Neuronal stem cell (in vitro differentiated cells): ENCODE results near the gene SOX13.

Experiments
- DNase-seq: peaks from one replicate; pipeline ENCODE4 v3.0.0-alpha.2; 2013; ENCODE audit warnings: low spot score
- H2AFZ ChIP-seq: one replicate; pipeline ENCODE4 v1.6.1; 2013; ENCODE audit warnings: mild to moderate bottlenecking, low read length, inconsistent platforms
- H2AK5ac ChIP-seq: 2 replicates; pipeline ENCODE4 v1.6.1; 2013; ENCODE audit warnings: low read depth, mild to moderate bottlenecking, inconsistent platforms, low read length, moderate library complexity, mixed read lengths
- H2BK120ac ChIP-seq: 2 replicates; pipeline ENCODE4 v1.6.1; 2013; ENCODE audit warnings: low read depth, mild to moderate bottlenecking, inconsistent platforms, low read length, moderate library complexity, mixed read lengths
- H2BK12ac ChIP-seq: one replicate; pipeline ENCODE4 v1.6.1; 2013; ENCODE audit warnings: low read length, inconsistent platforms
- H2BK15ac ChIP-seq: 2 replicates; pipeline ENCODE4 v1.6.1; 2013; ENCODE audit warnings: mild to moderate bottlenecking, low read length, inconsistent platforms, mixed read lengths
- H2BK5ac ChIP-seq: one replicate; pipeline ENCODE4 v1.6.1; 2013; ENCODE audit warnings: inconsistent platforms, mild to moderate bottlenecking, low read length, moderate library complexity
- H3K14ac ChIP-seq: one replicate; pipeline ENCODE4 v1.6.1; 2013; ENCODE audit warnings: low read length, inconsistent platforms
- H3K18ac ChIP-seq: 2 replicates; pipeline ENCODE4 v1.6.1; 2013; ENCODE audit warnings: low read length, inconsistent platforms
- H3K23ac ChIP-seq: 2 replicates; pipeline ENCODE4 v1.6.1; 2013; ENCODE audit warnings: low read depth, mild to moderate bottlenecking, mixed read lengths, low read length, inconsistent platforms; ENCODE audit not compliant: poor library complexity
- H3K27ac ChIP-seq: replicated peaks from 3 replicates; pipeline ENCODE4 v1.5.1; 2013; ENCODE audit warnings: low read length, inconsistent platforms
- H3K27me3 ChIP-seq, 3 experiments: 2 replicates each; pipeline ENCODE4 v1.6.1; 2013; ENCODE audit warnings: low read length in 3 of 3, mild to moderate bottlenecking in 2 of 3, inconsistent platforms in 1 of 3, low read depth in 1 of 3, mixed read lengths in 1 of 3, moderate library complexity in 1 of 3; ENCODE audit not compliant: control insufficient read depth in 3 of 3, insufficient read depth in 3 of 3
- H3K36me3 ChIP-seq, 2 donors: replicated peaks in 1 of 2; 2 replicates each; pipeline ENCODE4 v1.6.1; 2013; ENCODE audit warnings: low read length in 2 of 2; ENCODE audit not compliant: control insufficient read depth in 2 of 2, insufficient read depth in 2 of 2
- H3K4ac ChIP-seq: 2 replicates; pipeline ENCODE4 v1.6.1; 2013; ENCODE audit warnings: inconsistent platforms, mild to moderate bottlenecking, low read length, moderate library complexity
- H3K4me1 ChIP-seq, 2 donors: 1 replicate in 1 of 2; 2 replicates in 1 of 2; pipeline ENCODE4 v1.6.1; 2013; ENCODE audit warnings: low read length in 2 of 2, low read depth in 1 of 2; ENCODE audit not compliant: control insufficient read depth in 2 of 2, insufficient read depth in 1 of 2
- H3K4me2 ChIP-seq: one replicate; pipeline ENCODE4 v1.6.1; 2013; ENCODE audit warnings: mild to moderate bottlenecking, low read length, inconsistent platforms; ENCODE audit not compliant: insufficient read depth, poor library complexity, severe bottlenecking
- H3K4me3 ChIP-seq, 2 donors: 2 replicates each; pipeline ENCODE4 v1.5.1; 2013; ENCODE audit warnings: low read length in 2 of 2, mild to moderate bottlenecking in 2 of 2, inconsistent platforms in 1 of 2, moderate library complexity in 1 of 2
- H3K79me1 ChIP-seq: one replicate; pipeline ENCODE4 v1.6.1; 2013; ENCODE audit warnings: low read depth, mild to moderate bottlenecking, inconsistent platforms, low read length, moderate library complexity
- H3K9ac ChIP-seq: one replicate; pipeline ENCODE4 v1.6.1; 2013; ENCODE audit warnings: mild to moderate bottlenecking, low read depth, low read length, inconsistent platforms; ENCODE audit not compliant: poor library complexity
- H3K9me3 ChIP-seq, 2 donors: replicated peaks in 1 of 2; 2 replicates each; pipeline versions ENCODE3 to v1.6.1; 2013; ENCODE audit warnings: low read length in 2 of 2, mild to moderate bottlenecking in 2 of 2, inconsistent platforms in 1 of 2, low read depth in 1 of 2, mixed read lengths in 1 of 2, moderate library complexity in 1 of 2; ENCODE audit not compliant: control insufficient read depth in 2 of 2, insufficient read depth in 1 of 2
- H4K8ac ChIP-seq: one replicate; pipeline ENCODE4 v1.6.1; 2013; ENCODE audit warnings: low read depth, mild to moderate bottlenecking, inconsistent platforms, low read length, moderate library complexity
- H4K91ac ChIP-seq: one replicate; pipeline ENCODE4 v1.6.1; 2013; ENCODE audit warnings: low read length, low read depth, mild to moderate bottlenecking, inconsistent platforms; ENCODE audit not compliant: poor library complexity
- WGBS, 2 donors: extraction: QIAGEN DNeasy Blood & Tissue Kit; methylation state at CpG; one replicate each; pipeline ENCODE4 v1.1.7; 2013; ENCODE audit warnings: missing lambda C conversion rate in 2 of 2, mixed read lengths in 1 of 2; ENCODE audit not compliant: insufficient read length in 2 of 2, insufficient replicate concordance in 1 of 2; ENCODE audit errors: extremely low coverage in 2 of 2; 5-methylcytosine and 5-hydroxymethylcytosine counted together

The SOX13 gene

GRCh38 chr1:204029016-204029415 is 43.9 kb upstream of the SOX13 start:
- no peak overlapping the region for H3K4me3 ChIP-seq
- H3K9me3 ChIP-seq: peaks cover 0 to 3% of the 10 kb centered on the region in 2 donors
- no peak overlapping the region for H3K9ac ChIP-seq
- H3K18ac ChIP-seq: peak overlapping the region; percentile 84
- H3K4ac ChIP-seq: no peak overlapping the region
- H3K23ac ChIP-seq: peak overlapping the region; percentile 34
- H2BK12ac ChIP-seq: no peak overlapping the region
- H2BK5ac ChIP-seq: peak overlapping the region; percentile 62
- peaks cover 6 to 16% of the 10 kb centered on the region in 2 donors for H3K4me1 ChIP-seq
- H4K91ac ChIP-seq: no peak overlapping the region
- H3K36me3 ChIP-seq: no peaks in the 10 kb centered on the region
- no peak overlapping the region for H3K14ac ChIP-seq
- no peak overlapping the region for H3K4me2 ChIP-seq
- H2AFZ ChIP-seq: peak overlapping the region; percentile 14
- no peak overlapping the region for H3K27ac ChIP-seq
- no peak overlapping the region for H4K8ac ChIP-seq
- peak overlapping the region; percentile 84 for H2AK5ac ChIP-seq
- no peaks in the 10 kb centered on the region for H3K79me1 ChIP-seq
- peak overlapping the region; percentile 88 for H2BK15ac ChIP-seq
- DNase-seq: no peak
- H2BK120ac ChIP-seq: peak overlapping the region; percentile 67
- no CpG with 5 or more reads among the region's 11 CpGs for WGBS, 2 donors
- H3K27me3 ChIP-seq: peaks cover 0 to 16% (median 0%) of the 10 kb centered on the region in 3 experiments

GRCh38 chr1:204031098-204031710 is 41.7 kb upstream of the SOX13 start:
- H3K4me2 ChIP-seq: no peak overlapping the region
- H3K79me1 ChIP-seq: no peaks in the 10 kb centered on the region
- H2AFZ ChIP-seq: no peak overlapping the region
- no peak overlapping the region for H3K4ac ChIP-seq
- no peak overlapping the region for H2BK5ac ChIP-seq
- H3K9ac ChIP-seq: no peak overlapping the region
- H3K4me3 ChIP-seq: no peak overlapping the region
- peak overlapping the region; percentile 91 for H2AK5ac ChIP-seq
- H3K18ac ChIP-seq: peak overlapping the region; percentile 65
- no peak for DNase-seq
- H4K91ac ChIP-seq: no peak overlapping the region
- H4K8ac ChIP-seq: no peak overlapping the region
- H2BK15ac ChIP-seq: peak overlapping the region; percentile 44
- peak overlapping the region; percentile 7 for H2BK12ac ChIP-seq
- no peaks in the 10 kb centered on the region for H3K9me3 ChIP-seq
- no CpG with 5 or more reads among the region's 11 CpGs for WGBS, 2 donors
- no peaks in the 10 kb centered on the region for H3K36me3 ChIP-seq
- H3K14ac ChIP-seq: no peak overlapping the region
- H2BK120ac ChIP-seq: no peak overlapping the region
- H3K27me3 ChIP-seq: peaks cover 0 to 16% (median 0%) of the 10 kb centered on the region in 3 experiments
- H3K23ac ChIP-seq: no peak overlapping the region
- peaks cover 3 to 11% of the 10 kb centered on the region in 2 donors for H3K4me1 ChIP-seq
- H3K27ac ChIP-seq: no peak overlapping the region

- H3K4me3 ChIP-seq: no peak overlapping the region
- no peak overlapping the region for H3K4me2 ChIP-seq
- no peaks in the 10 kb centered on the region for H3K36me3 ChIP-seq
- H3K4me1 ChIP-seq: peaks cover 2 to 11% of the 10 kb centered on the region in 2 donors
- no peak overlapping the region for H3K9ac ChIP-seq
- H3K27me3 ChIP-seq: peaks cover 0 to 16% (median 0%) of the 10 kb centered on the region in 3 experiments
- no peaks in the 10 kb centered on the region for H3K79me1 ChIP-seq
- no peak overlapping the region for H4K91ac ChIP-seq
- H4K8ac ChIP-seq: no peak overlapping the region
- H2BK12ac ChIP-seq: no peak overlapping the region
- no peak overlapping the region for H3K4ac ChIP-seq
- H3K9me3 ChIP-seq: no peaks in the 10 kb centered on the region
- no peak overlapping the region for H2BK5ac ChIP-seq
- H2BK15ac ChIP-seq: peak overlapping the region; percentile 25
- WGBS, 2 donors: no CpG with 5 or more reads among the region's 4 CpGs
- no peak overlapping the region for H3K14ac ChIP-seq
- no peak overlapping the region for H3K27ac ChIP-seq
- peak overlapping the region; percentile 16 for H2AK5ac ChIP-seq
- H3K23ac ChIP-seq: no peak overlapping the region
- no peak overlapping the region for H3K18ac ChIP-seq
- no peak for DNase-seq
- H2AFZ ChIP-seq: peak overlapping the region; percentile 68
- H2BK120ac ChIP-seq: no peak overlapping the region
Measured at GRCh38 chr1:204032642-204033235, 40.2 kb upstream of the SOX13 start.

- no peak for DNase-seq
- Histone ChIP-seq H3K23ac (no peak overlapping the region), H3K18ac (no peak overlapping the region), H3K4me1 (peaks cover 2 to 11% of the 10 kb centered on the region in 2 donors), H3K27me3 (peaks cover 0 to 16% (median 0%) of the 10 kb centered on the region in 3 experiments), H3K36me3 (no peaks in the 10 kb centered on the region), H4K8ac (no peak overlapping the region), H2AFZ (peak overlapping the region; percentile 68), H3K79me1 (no peaks in the 10 kb centered on the region), H3K4me2 (no peak overlapping the region), H3K9me3 (no peaks in the 10 kb centered on the region), H2BK15ac (no peak overlapping the region), H2BK5ac (no peak overlapping the region), H2BK120ac (no peak overlapping the region), H3K9ac (no peak overlapping the region), H3K14ac (no peak overlapping the region), H3K4me3 (no peak overlapping the region), H3K27ac (no peak overlapping the region), H3K4ac (no peak overlapping the region), H2AK5ac (no peak overlapping the region), H4K91ac (no peak overlapping the region), H2BK12ac (no peak overlapping the region)
- no CpG with 5 or more reads among the region's 1 CpG for WGBS, 2 donors
Measured at GRCh38 chr1:204033306-204033705, 39.6 kb upstream of the SOX13 start.
